HPDE6-E6E7 (cell line): ENCODE data around the gene ZYG11B.
"Not testable (repeated sequence)": the region's sequence is repeated elsewhere in the genome, so short reads cannot be mapped to it uniquely, and the experiment has no call there.

Experiments used
- DNase-seq: peaks from one replicate; pipeline ENCODE4 v3.0.0; 2011; ENCODE audit warnings: missing footprints; ENCODE audit errors: extremely low spot score

ZYG11B gene

DNA sequence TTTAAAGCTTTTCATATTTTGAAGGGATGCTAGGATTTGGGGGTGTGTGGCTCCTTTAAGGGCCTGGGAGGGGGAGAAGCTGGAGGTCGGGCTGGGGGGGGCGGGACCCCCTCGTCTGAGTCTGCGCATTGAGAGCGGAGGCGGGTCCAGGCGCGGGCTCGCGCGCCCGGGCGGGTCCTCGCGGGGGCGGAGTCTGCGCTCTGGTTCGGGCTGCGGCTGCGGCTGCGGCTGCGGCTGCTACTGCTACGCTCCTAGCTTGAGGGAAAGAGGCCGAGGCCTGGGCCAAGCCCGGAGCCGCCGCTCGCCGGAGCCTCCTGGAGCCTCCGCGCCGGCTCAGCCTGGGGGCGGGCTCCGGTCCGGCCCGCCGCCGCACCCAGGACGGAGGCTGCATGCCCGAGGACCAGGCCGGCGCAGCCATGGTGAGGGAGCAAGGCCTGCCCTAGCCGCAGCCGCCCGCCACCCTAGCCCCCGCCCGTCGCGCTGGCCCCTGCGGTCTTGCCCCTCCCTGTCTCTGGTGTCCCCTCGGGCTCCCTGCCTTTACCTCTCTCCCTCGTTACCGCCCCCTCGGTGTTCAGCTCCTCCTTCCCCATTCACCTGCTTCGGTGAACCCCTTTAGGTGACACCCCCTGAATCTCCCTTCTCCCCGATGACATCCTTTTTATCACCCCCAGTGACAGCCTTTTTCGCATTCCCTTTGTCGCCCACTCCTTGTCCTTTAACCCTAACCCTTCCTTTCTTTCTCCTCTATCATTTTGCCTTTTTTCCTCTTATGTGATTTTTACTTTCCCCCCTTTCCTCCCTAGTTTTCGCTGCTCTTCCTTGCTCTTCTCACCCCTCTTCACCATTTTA lies at the start of gene ZYG11B:
TSS of gene ZYG11B (plus strand) at position 189 of the 849 bp plus-strand sequence. CDS start at position 390, 201 bp downstream.
- DNase-seq: peak; percentile 92

DNA sequence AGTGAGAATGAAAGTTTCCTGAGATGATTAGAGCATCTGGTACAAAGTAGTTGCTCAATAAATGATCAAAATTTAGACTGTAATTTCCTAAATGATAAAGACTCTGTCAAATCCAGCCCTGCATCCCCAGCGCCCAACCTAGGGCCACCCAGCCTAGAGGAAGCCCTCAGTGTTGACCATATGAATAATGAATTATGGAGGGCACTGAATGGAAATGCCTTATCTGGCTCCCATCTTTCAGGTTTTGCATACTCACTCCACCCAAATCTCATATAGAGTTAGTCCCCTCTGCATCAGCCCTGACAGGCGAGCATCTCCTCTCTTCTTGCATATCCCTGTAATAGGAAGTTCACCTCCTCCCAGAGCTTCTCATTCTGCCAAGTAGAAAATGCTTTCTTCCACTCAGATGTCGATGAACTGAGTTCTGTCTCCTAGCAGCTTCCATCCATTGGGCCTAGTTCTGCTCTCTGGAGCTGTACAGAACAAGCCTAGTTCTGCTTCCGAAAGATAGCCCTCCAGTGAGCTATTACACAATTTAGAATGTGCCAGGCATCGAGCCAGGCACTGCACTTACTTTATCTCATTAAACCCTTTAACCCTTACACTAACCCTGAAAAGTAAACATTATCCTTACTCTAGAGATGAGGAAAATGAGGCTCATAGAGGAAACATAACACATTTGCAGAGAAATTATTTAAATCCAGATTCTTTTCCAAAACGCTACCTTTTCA lies 49.0 kb upstream of the ZYG11B start:
- DNase-seq: no peak

DNA sequence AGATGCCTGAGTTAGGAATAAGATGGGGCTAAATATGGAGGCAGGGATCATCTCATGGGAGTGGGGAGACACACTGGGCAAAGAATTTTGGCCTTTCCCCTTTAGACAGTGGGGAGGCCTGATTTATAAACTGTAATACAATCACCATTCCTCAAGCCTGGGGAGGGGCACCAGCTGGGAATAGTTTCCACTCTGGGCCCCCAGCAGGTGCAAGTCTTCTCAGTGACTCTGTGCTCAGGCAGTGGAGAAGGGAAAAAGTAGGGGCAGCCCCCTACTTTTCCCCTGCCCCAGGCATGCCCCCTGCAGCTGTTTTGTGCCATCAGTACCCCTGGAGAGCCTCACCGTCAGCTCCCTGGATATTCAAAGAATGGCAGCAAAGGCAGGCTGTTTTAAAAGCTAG lies 47.2 kb upstream of the ZYG11B start:
- no peak for DNase-seq

DNA sequence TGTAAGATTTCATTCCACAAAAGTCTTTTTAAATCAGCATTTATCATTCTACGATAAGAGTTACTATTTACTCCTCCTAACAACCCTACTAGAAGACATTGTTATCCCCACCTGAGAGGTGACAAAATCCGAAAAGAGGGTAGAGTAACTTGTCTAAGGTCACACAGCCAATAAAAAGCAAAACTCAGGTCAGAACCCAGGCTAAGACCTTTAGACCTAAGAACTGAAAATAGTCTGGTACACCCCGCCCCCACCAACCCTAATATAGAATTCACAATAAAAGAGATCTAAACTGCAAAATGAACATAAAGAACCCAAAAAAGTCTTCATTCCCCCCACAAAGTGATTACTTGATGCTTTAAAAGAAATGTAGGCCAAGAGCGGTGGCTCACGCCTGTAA lies 46.8 kb upstream of the ZYG11B start:
- DNase-seq: no peak

DNA sequence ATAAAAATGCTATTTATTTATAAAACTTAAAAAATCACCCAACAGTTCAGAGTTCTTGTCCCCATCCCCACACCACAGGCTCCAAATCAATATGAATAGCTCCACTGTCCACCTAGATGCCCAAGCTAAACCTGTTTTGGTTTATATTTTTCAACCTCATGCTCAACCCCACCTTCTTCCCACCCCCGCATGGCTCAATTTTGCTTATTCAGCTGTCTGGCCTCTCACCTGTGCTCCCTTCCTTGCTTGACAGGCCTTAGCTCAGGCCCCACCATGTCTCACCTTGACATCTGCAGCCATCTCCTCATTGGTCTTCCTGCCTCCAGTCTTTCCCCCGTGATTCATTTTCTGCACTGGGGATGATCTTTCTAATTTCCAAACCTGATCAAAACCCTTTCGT lies 45.9 kb upstream of the ZYG11B start:
- no peak for DNase-seq

DNA sequence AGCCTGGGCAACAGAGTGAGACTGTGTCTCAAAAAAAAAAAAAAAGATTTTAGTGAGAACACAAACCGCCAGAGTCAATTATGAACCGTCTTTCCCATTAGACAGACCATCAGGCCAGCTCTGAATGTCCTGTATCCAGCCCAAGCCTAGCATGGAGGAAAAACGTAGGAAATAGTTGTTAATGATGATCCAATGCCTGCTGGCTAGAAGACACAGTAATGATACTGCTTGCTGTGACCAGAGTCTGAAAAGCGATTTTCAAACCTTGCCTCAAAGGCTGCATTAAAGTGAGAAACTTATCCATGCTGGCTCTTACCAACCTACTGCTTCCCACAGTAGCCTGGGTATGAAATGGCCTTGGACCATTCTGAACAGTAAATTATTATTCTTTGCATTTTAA lies 45.1 kb upstream of the ZYG11B start:
- no peak for DNase-seq

DNA sequence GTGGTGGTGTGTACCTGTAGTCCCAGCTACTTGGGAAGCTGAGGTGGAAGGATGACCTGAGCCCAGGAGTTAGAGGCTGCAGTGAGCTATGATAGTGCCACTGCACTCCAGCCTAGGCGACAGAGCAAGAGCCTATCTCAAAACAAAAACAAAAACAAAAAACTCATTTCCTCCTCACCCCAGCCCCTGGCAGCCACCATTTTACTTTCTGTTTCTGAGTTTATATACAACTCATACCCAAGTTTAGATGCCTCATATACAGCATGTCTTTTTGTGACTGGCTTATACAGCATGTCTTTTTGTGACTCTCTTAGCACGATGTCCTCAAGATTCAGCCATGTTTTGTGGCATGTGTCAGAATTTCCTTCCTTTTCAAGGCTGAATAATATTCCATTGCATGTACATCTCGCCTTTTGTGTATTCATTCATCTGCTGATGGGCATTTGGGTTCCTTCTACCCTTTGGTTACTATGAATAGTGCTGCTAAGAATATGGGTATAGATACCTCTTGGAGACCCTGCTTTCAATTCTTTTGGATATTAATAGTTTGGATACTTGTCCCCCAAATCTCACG lies 42.8 kb upstream of the ZYG11B start:
- no peak for DNase-seq

DNA sequence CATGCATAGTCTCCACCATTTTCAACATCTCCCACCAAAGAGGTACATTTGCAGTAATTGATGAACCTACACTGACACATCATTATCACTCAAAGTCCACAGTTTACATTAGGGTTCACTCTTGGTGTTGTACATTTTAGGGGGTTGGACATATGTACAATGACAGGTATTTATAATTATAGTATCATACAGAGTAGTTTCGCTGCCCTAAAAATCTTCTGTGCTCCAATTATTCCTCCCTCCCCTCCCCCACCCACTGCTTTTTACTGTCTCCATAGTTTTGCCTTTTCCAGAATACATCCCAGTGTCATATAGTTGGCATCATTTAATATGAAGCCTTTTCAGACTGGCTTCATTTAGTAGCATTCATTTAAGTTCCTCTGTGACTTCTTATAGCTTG lies 41.7 kb upstream of the ZYG11B start:
- no peak for DNase-seq

DNA sequence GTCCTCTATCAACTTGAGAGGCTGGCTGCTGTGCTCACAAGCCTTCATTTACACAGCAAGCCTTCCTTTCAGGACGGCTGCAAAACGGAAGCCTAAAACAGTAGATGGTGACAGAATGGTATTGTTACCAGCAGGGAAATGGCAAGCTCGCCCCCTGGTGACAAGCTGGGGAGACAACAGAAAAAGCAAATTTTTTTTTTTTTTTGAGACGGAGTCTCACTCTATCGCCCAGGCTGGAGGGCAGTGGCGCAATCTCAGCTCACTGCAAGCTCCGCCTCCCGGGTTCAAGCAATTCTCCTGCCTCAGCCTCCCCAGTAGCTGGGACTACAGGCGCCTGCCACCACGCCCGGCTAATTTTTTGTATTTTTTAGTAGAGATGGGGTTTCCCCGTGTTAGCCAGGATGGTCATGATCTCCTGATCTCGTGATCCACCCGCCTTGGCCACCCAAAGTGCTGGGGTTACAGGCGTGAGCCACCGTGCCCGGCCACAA lies 39.9 kb upstream of the ZYG11B start:
- peak; percentile 57 for DNase-seq

DNA sequence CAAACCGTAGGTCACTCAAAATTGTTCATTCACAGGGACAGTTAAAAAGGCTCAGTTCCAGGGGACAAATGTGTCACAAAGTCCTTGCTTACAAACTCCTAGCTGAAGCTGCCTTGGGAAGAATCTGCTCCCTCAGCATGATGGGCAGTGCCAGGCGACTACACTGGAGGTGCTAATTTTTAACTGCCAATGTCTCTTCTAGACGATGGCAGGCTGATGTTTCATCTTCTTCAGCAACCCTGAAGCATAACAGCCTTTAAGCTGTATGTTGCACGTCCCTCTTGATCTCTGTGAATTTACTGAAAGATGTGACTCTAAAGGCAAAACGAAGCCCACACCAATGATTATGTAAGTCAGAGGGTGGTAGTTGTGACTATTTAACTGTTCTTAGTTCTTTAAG lies 39.4 kb upstream of the ZYG11B start:
- DNase-seq: no peak

DNA sequence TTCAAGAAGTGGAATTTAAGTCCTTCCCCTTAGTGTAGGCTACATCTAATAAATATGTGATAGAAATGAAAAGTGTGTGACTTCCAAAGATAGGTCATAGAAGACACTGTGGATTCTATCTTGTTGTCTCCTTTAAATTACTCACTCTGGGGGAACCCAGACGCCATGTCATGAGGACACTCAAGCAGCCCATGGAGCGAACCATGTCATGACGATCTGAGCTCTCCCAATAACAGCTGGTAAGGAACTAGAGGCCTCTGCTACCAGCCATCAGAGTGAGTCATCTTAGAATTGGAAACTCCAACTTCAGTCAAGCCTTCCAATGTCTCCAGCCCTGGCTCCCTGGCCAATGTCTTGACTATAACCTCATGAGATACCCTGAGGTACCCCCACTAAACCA lies 34.4 kb upstream of the ZYG11B start:
- DNase-seq: no peak

DNA sequence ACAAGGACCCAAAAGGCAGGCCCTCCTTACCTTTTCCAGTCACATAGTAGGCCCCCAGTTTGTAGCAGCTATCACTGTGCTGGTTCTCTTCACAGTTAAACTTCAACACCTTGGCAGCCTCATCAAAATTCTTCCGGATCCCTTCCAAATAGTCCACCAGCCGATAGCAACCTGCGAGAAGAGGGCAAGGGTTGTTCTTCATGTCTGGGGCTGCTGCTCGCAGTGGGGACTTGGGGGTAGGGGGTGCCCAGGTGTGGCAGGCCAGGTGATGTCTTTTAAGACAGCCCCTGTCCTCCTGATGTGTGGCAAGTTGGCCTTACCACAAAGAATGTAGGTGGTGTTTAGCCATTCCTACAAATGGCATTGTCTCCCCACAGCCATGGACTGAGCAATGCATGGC lies 33.6 kb upstream of the ZYG11B start:
- DNase-seq: no peak

DNA sequence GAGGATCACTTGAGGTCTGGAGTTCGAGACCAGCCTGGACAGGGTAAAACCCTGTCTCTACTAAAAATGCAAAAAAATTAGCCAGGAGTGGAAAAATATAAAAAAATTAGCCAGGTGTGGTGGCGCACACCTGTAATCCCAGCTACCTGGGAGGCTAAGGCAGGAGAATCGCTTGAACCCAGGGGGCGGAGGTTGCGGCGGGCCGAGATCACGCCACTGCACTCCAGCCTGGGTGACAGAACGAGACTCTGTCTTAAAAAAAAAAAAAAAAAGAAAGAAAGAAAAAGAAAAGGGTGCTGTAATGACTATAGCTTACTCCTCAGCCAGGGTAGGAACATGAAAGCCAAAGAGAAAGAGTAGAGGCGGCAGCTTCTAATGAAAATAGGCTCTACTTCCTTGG lies 32.9 kb upstream of the ZYG11B start:
- not testable (repeated sequence) for DNase-seq

DNA sequence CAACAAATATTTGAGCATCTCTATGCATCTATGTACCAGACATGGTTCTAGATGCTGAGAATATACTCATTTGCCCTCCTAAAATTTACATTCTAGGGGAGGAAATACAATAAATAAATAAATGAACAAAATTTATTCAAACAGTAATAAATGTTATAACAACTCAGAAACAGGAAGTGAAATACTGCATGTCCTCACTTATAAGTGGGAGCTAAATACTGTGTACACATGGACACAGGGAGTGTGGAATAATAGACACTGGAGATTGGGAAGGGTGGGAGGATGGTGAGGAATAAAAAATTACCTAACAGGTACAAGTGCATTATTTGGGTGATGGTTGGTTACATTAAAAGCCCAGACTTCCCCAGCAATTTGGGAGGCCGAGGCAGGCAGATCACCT lies 32.4 kb upstream of the ZYG11B start:
- DNase-seq: no peak

DNA sequence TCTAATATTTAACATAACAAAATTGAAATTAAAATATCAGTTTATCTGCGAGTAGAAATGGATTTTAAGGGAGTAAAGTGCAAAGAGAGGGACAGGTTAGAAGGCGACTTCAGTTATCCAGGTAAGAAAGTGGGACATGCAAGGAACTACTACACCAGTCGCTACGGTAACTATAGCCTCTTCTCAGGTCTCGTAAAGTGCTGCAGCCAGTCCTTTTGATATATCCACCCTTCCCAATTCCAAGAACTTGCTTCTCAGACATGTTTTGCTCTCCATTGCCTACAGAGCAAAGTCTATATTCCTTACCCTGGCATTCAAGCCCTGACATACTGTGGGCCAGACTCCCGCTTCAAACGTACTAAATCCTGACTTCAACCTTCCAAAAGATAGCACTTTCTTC lies 30.6 kb upstream of the ZYG11B start:
- no peak for DNase-seq

DNA sequence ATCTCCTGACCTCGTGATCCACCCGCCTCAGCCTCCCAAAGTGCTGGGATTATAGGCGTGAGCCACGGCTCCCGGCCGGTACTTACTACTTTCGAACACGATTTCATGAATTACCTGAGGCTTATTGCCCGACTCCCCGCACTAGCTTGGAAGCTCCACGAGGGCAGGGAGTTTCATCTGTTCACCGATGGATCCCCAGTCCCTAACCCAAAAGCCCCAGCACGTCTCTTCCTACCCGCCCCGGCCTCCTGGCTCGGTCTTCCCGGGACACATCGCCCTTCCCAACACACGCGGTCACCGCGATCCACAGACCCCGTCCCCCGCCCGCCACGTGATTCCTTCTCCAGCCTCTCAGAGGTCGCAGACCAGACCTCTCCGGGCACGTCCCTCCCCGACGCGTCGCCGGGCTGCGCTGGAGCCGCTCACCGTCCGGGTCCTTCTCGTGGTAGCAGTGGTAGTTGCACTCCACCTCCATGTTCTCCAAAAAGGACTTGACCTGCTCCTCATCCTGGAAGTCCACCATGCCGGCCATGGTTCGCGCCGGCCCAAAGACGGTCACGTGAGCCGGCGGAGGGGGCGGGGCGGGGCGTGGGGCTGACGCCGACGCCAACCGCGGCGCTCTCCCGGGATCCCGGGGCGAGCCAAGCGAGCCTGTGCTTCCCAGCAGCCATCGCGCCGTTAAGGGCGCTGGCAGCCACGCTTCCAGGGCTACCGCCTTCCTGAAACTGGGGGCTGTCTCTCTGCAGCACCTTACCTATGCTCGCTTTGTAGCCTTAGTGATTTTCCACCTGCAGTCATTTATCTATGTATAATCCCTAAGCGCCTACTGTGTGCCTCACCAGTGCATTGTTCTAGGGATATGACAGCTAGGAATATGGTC lies 28.2 kb upstream of the ZYG11B start, which contains the start of gene COA7:
TSS of gene COA7 (minus strand) at position 553 of the 880 bp plus-strand sequence. CDS start at position 532, 21 bp downstream.
- peak; percentile 84 for DNase-seq

DNA sequence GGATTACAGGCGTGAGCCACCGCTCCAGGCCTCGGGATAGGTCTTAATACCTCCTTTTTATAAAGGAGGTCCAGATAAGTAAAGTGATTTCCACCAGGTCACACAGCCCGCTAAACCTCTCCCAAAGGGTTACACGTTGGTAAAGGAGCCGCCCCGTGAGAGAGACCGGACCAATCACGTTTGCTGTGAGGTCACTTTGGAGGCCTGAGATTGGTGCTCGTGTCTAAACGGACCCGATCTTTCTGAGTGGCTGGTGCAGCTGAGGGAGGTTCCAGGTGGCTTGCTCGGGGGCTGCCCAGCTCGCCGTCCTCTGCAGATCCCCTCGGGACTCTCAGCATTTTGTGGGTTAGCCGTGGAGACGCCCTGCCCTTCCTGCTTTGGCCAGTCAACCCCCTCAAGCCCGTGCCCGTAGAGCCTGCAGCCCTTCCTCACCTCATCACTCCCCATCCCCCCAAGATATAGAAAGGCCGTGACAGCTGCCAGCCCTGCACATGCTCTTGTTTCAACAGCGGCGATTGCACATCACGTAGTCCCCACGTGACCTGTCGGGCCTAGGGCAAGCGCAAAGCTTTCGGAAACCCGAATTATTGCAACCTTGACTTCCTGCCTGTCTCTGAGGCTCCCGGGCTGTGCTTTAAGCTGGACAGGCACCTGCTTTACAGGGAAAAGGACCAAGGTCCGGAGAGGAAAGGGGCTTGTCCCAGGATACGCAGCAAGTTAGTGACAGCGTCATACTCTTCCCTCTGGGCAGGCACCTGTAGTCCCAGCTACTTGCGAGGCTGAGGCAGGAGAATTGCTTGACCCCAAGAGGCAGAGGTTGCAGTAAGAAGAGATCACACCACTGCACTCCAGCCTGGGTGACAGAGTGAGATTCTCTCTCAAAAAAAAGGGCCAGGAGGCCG lies 23.1 kb upstream of the ZYG11B start:
- peak; percentile 93 for DNase-seq

DNA sequence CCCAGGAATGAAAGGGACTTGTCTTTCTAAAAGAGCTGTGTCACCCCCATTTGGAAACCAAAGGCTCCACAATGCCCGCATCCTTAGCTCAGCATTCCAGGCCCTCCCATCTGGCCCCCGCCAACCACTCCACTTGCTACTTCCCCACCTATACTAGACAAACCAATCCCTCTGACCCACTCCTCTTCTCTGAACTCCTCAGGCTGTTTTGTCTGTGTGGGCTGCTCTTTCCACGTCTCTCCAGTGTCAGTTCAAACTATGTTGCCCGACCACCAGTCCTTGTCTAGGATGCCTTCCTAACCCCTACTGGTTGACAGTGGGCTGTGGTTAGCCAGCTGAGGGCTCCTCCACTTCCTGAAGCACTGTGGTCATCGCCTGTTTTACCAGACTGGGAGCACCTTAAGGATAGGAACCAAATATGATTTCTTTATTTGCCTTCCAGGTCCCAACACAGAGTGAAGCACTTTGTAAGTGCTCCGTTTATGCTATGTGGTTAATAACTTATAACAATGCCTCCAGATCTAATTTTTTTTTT lies 20.1 kb upstream of the ZYG11B start:
- DNase-seq: no peak

DNA sequence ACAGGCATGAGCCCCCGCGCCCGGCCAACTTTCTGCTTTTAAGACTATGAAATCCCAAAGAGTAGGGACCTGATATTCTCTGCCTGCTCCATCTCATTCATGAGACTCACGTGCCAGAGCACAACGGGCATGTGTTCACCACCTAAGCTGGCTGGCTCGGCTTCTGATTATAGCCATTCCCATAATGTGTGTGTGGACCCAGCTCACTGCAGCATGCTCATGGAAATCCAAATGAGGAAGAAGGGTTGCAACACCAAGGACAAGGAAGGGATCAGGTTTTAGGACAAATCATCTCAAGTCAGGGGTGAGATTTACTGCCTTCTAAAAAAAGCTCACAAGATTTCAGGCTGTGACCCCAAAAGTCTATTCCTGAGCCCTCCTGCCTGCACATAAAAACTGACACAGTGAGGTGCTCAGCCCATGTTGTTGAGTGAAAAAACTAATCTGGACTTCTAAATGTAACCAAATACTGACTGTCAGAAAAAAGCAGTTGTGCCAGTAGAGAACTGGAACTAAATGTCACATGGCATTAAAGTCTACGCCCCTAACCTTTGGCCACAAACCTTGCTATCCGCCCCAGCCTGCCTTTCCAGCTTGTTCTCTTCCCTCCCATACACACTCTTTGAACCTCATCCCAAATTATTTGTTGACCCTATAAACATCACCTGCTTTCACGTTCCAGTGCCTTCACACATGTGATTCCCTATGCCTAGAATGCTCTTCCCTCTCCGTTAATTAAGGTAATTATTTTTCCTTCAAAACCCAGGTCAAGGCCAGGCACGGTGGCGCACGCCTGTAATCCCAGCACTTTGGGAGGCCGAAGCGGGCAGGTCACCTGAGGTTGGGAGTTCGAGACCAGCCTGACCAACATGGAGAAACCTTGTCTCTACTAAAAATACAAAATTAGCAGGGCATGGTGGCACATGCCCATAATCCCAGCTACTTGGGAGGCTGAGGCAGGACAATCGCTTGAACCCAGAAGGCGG lies 19.0 kb upstream of the ZYG11B start:
- DNase-seq: no peak
